ENCODE data around the gene VPS18. TPM values are rescaled to one million over a fixed set of nuclear protein-coding genes. Genes with fewer than 3 reads are reported as not detected.

VPS18 gene
- total and polyA plus RNA-seq, 4 donors = 3.4 to 15.3 (median 10.3) TPM

GRCh38 chr15:40844696-40845030 lies 49.6 kb upstream of the VPS18 start:
- 7% methylated on average over 28 of the region's 28 CpGs for WGBS
- H3K9me3 ChIP-seq (ENCODE audit: control insufficient read depth in 4 of 4, low read length in 3 of 4) = no peaks in the 10 kb centered on the region
- H3K27me3 ChIP-seq (ENCODE audit: control insufficient read depth in 4 of 4, insufficient read depth in 4 of 4, low read length in 3 of 4) = peaks cover 0 to 2% (median 1%) of the 10 kb centered on the region in 4 donors
- H3K36me3 ChIP-seq (ENCODE audit: control insufficient read depth in 4 of 4, insufficient read depth in 3 of 4, low read depth in 1 of 4, low read length in 3 of 4) = no peaks in the 10 kb centered on the region
- peak overlapping the region in 2 of 3 donors; percentile 1 to 46 for H3K4me3 ChIP-seq (ENCODE audit: low read depth in 1 of 3, low read length in 3 of 3)
- no peak overlapping the region for H3K9ac ChIP-seq (ENCODE audit: low read depth in 1 of 2, low read length in 2 of 2)
- H3K27ac ChIP-seq (ENCODE audit: low read depth in 1 of 2, low read length in 2 of 2) = no peak overlapping the region
- DNase-seq (ENCODE audit: low spot score) = no peak
- H3K4me1 ChIP-seq (ENCODE audit: control insufficient read depth in 4 of 4, insufficient read depth in 4 of 4, low read length in 3 of 4) = peaks cover 8 to 20% (median 10%) of the 10 kb centered on the region in 4 donors
- TF ChIP-seq, protein P1, sequence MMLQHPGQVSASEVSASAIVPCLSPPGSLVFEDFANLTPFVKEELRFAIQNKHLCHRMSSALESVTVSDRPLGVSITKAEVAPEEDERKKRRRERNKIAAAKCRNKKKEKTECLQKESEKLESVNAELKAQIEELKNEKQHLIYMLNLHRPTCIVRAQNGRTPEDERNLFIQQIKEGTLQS (IDR thresholded peaks at IDR 0.05) = no peak
- TF ChIP-seq, protein P2, sequence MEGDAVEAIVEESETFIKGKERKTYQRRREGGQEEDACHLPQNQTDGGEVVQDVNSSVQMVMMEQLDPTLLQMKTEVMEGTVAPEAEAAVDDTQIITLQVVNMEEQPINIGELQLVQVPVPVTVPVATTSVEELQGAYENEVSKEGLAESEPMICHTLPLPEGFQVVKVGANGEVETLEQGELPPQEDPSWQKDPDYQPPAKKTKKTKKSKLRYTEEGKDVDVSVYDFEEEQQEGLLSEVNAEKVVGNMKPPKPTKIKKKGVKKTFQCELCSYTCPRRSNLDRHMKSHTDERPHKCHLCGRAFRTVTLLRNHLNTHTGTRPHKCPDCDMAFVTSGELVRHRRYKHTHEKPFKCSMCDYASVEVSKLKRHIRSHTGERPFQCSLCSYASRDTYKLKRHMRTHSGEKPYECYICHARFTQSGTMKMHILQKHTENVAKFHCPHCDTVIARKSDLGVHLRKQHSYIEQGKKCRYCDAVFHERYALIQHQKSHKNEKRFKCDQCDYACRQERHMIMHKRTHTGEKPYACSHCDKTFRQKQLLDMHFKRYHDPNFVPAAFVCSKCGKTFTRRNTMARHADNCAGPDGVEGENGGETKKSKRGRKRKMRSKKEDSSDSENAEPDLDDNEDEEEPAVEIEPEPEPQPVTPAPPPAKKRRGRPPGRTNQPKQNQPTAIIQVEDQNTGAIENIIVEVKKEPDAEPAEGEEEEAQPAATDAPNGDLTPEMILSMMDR (IDR thresholded peaks at IDR 0.05; ENCODE audit: low read depth, low read length, missing input control) = no peak
- TF ChIP-seq HNF4A (conservative IDR thresholded peaks at IDR 0.05) (no peak), YY1 (IDR thresholded peaks at IDR 0.05) (no peak), NR2F2 (IDR thresholded peaks at IDR 0.05) (no peak), FOXA1 (IDR thresholded peaks at IDR 0.05) (no peak)

DNA sequence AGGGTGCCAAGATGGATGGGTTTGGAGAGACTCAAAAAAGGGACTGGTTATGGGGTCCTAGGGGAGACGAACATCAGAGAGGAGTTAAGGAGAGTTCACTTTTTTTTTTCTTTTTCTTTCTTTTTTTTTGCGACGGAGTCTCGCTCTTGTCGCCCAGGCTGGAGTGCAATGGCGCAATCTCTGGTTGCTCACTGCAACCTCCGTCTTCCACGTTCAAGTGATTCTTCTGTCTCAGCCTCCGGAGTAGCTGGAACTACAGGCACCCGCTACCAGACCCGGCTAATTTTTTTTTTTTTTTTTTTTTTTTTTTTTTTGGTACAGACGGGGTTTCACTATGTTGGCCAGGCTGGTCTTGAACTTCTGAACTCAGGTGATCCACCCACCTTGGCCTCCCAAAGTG lies 49.2 kb upstream of the VPS18 start:
- DNase-seq (ENCODE audit: low spot score) = no peak
- Histone ChIP-seq H3K27ac (ENCODE audit: low read depth in 1 of 2, low read length in 2 of 2) (no peak overlapping the region), H3K9ac (ENCODE audit: low read depth in 1 of 2, low read length in 2 of 2) (no peak overlapping the region), H3K4me3 (ENCODE audit: low read depth in 1 of 3, low read length in 3 of 3) (peak overlapping the region in 2 of 3 donors; percentile 1 to 46), H3K4me1 (ENCODE audit: control insufficient read depth in 4 of 4, insufficient read depth in 4 of 4, low read length in 3 of 4) (peaks cover 8 to 20% (median 10%) of the 10 kb centered on the region in 4 donors), H3K27me3 (ENCODE audit: control insufficient read depth in 4 of 4, insufficient read depth in 4 of 4, low read length in 3 of 4) (peaks cover 0 to 2% (median 1%) of the 10 kb centered on the region in 4 donors), H3K36me3 (ENCODE audit: control insufficient read depth in 4 of 4, insufficient read depth in 3 of 4, low read depth in 1 of 4, low read length in 3 of 4) (no peaks in the 10 kb centered on the region), H3K9me3 (ENCODE audit: control insufficient read depth in 4 of 4, low read length in 3 of 4) (no peaks in the 10 kb centered on the region)
- 57% methylated on average over 12 of the region's 12 CpGs for WGBS
- TF ChIP-seq EGR1 (IDR thresholded peaks at IDR 0.05; ENCODE audit: low read depth in 2 of 2) = no peak
- TF ChIP-seq TAF1 (conservative IDR thresholded peaks at IDR 0.05) = no peak
- no peak for TF ChIP-seq HNF4G (IDR thresholded peaks at IDR 0.05)
- no peak for TF ChIP-seq ZBTB33 (IDR thresholded peaks at IDR 0.05)
- TF ChIP-seq HNF4A (conservative IDR thresholded peaks at IDR 0.05) = no peak
- TF ChIP-seq FOXA1 (IDR thresholded peaks at IDR 0.05) = no peak
- TF ChIP-seq MAX (IDR thresholded peaks at IDR 0.05) = no peak
- TF ChIP-seq, protein P2 (IDR thresholded peaks at IDR 0.05; ENCODE audit: low read depth, low read length, missing input control) = no peak
- TF ChIP-seq, protein P1 (IDR thresholded peaks at IDR 0.05) = no peak
- TF ChIP-seq JUND (IDR thresholded peaks at IDR 0.05) = no peak
- no peak for TF ChIP-seq RAD21 (IDR thresholded peaks at IDR 0.05)
- no peak for TF ChIP-seq GABPA (IDR thresholded peaks at IDR 0.05 in 1 of 2, conservative IDR thresholded peaks at IDR 0.05 in 1 of 2)
- no peak for TF ChIP-seq RXRA (IDR thresholded peaks at IDR 0.05)
- TF ChIP-seq REST (IDR thresholded peaks at IDR 0.05) = no peak
- TF ChIP-seq SP1 (IDR thresholded peaks at IDR 0.05) = no peak
- TF ChIP-seq YY1 (IDR thresholded peaks at IDR 0.05) = no peak

Measured in liver (tissue), 9 donors.